ENCODE results near the gene FUBP3. TPM values are rescaled to one million over a fixed set of nuclear protein-coding genes. Genes with fewer than 3 reads are reported as not detected.

FUBP3 gene
- total RNA-seq, 1 experiment from 2014 or later, result 73.7 TPM

GRCh38 chr9:130601100-130601499 lies 21.7 kb downstream of the FUBP3 start:
- intact Hi-C loops (cut with micrococcal nuclease), result no loop called here
- POLR2A ChIA-PET, result no interaction called here

More at GRCh38 chr9:130601100-130601499, 21.7 kb downstream of the FUBP3 start:
- Histone ChIP-seq H3K36me3 (ENCODE audit: control insufficient read depth in 1 of 2, insufficient read depth in 2 of 2, low read length in 2 of 2) (peaks cover 28 to 55% of the 10 kb centered on the region in 2 experiments), H3K9me3 (ENCODE audit: control insufficient read depth in 1 of 2, insufficient read depth in 1 of 2, low read depth in 1 of 2, low read length in 2 of 2) (no peaks in the 10 kb centered on the region), H4K20me1 (ENCODE audit: insufficient read depth) (no peaks in the 10 kb centered on the region), H3K9ac (ENCODE audit: low read length) (no peak overlapping the region), H3K27me3 (ENCODE audit: insufficient read depth, low read length) (no peaks in the 10 kb centered on the region), H3K4me2 (ENCODE audit: low read length) (no peak overlapping the region), H3K4me1 (ENCODE audit: control insufficient read depth in 1 of 2, insufficient read depth in 2 of 2, low read length in 2 of 2) (no peaks in the 10 kb centered on the region), H3K79me2 (ENCODE audit: insufficient read depth, low read length) (peaks cover 31% of the 10 kb centered on the region), H3K4me3 (replicated peaks in 1 of 2; ENCODE audit: low read depth in 1 of 2, low read length in 2 of 2) (no peak overlapping the region), H2AFZ (ENCODE audit: low read depth, low read length, poor library complexity, severe bottlenecking) (no peak overlapping the region), H3K9me2 (ENCODE audit: insufficient read depth) (no peaks in the 10 kb centered on the region), H3K27ac (ENCODE audit: low read depth, low read length) (no peak overlapping the region)
- no peak for DNase-seq (ENCODE audit: low read depth, low spot score)
- ATAC-seq, result no peak
- no peak for TF ChIP-seq CTCF (IDR thresholded peaks at IDR 0.05 in 2 of 3, conservative IDR thresholded peaks at IDR 0.05 in 1 of 3; ENCODE audit: borderline replicate concordance in 1 of 3, insufficient read depth in 1 of 3, low read depth in 2 of 3, low read length in 2 of 3)
- no peak for TF ChIP-seq EGR1 (IDR thresholded peaks at IDR 0.05; ENCODE audit: low read depth)
- no peak for TF ChIP-seq EZH2 (IDR thresholded peaks at IDR 0.05)
- TF ChIP-seq CEBPB (IDR thresholded peaks at IDR 0.05; ENCODE audit: low read depth), result no peak
- no peak for TF ChIP-seq SRF (IDR thresholded peaks at IDR 0.05; ENCODE audit: low read depth)
- no peak for TF ChIP-seq POLR2A (IDR thresholded peaks at IDR 0.05; ENCODE audit: borderline replicate concordance, extremely low read depth, insufficient read depth, insufficient read length)
- no peak for TF ChIP-seq TCF7L2 (IDR thresholded peaks at IDR 0.05; ENCODE audit: borderline replicate concordance, extremely low read depth, insufficient read depth, insufficient read length)
- TF ChIP-seq ATF3 (IDR thresholded peaks at IDR 0.05), result no peak
- no peak for TF ChIP-seq RAD21 (IDR thresholded peaks at IDR 0.05; ENCODE audit: low read depth)
- TF ChIP-seq FOSL1 (IDR thresholded peaks at IDR 0.05; ENCODE audit: low read depth), result no peak
- TF ChIP-seq YY1 (IDR thresholded peaks at IDR 0.05; ENCODE audit: extremely low read depth, insufficient replicate concordance, low read depth, low read length), result no peak
- no peak for TF ChIP-seq EZH2phosphoT487 (IDR thresholded peaks at IDR 0.05; ENCODE audit: borderline replicate concordance)
- TF ChIP-seq JUND (IDR thresholded peaks at IDR 0.05), result no peak
- no peak for TF ChIP-seq POLR2AphosphoS5 (IDR thresholded peaks at IDR 0.05; ENCODE audit: low read depth, low read length)
- no peak for TF ChIP-seq SP1 (IDR thresholded peaks at IDR 0.05; ENCODE audit: low read depth)
- no TSS peak for BruUV-seq (replicated peaks)
- ChIA-PET RAD21 (ENCODE audit: low non-redundant PET in 1 of 2, low total read pairs in 2 of 2, uncharacterized antibody in 2 of 2, unreplicated experiment in 2 of 2) (no interaction called here), CTCF (no interaction called here)

Data from HCT116 (cell line).